CD4-positive, alpha-beta T cell treated with Interleukin-12 subunit alpha and Interleukin-12 subunit beta, for 1 hour (primary cell): ENCODE results near the gene RNF112.

Experiments used
- DNase-seq: peaks from one replicate; pipeline ENCODE4 v3.0.0-alpha.2; 2020

The RNF112 gene

DNA sequence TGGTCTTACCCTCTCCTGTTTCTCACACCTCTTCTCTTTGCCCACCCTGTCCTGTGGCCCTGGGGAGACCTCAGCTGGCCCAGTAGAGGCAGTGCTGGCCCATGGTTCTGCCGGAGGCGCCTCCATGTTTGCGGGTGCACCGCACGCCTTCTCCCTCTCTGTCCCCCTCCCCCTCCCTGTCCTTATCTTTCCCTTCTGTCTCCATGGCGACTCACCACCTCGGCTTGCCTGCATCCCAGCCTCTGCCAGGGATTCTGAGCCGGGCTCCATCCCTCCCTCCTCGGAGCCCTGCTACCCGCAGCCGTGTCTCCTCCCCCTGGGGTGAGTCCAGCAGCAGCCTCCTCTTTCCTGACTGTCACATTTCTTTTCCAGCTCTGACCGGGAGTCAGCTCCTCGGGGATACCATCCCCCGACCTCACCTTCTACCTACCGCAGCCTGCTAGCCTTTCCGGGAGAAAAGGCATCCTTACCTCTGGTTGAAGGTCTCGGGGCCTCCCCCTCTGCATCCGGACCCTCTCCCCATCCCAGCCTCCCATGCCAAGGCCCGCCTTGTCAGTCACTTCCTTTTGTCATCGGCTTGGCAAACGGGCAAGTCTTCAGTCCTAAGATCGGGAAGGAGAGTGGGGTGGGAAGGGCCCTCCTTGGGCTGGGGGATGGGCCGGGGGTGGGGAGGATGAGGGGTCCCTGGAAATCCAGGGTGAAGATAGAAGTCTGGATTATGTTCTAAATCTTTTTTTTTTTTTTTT is at the start of gene RNF112:
Gene RNF112 (plus strand): TSS at position 358 of the 746 bp plus-strand sequence. CDS start 177 bp downstream, at position 535.
- DNase-seq = no peak

GRCh38 chr17:19361326-19361725 is 49.7 kb upstream of the RNF112 start:
- no peak for DNase-seq

DNA sequence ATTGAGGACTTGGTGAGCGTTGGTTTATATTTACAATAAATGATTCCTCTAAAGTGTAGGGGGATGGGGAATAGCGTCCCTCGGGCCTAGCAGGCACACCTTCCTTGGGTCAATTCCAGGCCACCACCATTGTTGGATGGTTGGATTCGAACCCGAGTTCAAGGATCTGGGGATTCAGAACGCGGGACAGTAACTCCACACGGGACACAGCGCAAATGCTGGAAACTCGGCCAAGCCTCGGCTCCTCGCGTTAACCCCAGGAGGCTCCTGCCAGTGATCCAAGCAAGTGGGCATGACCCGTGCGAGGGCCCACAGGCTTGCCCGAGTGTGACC is 49.1 kb upstream of the RNF112 start:
- DNase-seq = no peak

- peak; percentile 96 for DNase-seq
Measured at GRCh38 chr17:19362277-19363113, 48.5 kb upstream of the RNF112 start, which contains the start of gene B9D1. TSS of gene B9D1 (minus strand) at chr17:19362723. CDS start at chr17:19362569, 154 bp downstream.

GRCh38 chr17:19363114-19363438 is 48.0 kb upstream of the RNF112 start:
- no peak for DNase-seq

DNA sequence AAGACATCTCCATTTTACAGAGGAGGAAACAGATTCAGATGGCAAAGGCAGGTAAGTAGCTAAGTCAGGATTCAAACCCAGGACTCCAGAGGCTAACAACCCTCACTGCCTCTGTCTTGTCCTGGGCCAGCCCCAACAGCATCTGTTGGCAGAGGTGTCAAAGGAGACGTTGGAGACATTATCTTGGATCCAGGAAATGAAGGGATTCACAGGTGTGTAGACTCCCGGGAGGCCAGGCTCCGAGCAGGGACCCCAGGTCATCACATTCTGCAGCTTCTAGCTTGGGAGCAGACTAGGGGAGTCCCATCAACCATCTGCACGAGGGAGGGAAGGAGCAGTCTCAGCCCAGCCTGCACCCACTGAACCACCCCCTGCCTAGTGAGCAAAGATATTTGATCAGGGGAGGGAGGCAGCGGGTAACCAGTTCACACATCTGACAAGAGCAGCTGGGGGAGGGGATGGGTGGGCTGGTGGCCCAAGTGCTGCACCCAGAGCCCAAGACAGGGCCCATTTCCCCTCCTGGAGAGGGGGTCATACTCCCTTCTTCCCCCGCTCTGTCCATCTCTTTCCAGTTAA is 47.5 kb upstream of the RNF112 start:
- no peak for DNase-seq

GRCh38 chr17:19364699-19365498 is 46.1 kb upstream of the RNF112 start:
- DNase-seq = no peak

GRCh38 chr17:19365499-19365817 is 45.6 kb upstream of the RNF112 start:
- DNase-seq = no peak

DNA sequence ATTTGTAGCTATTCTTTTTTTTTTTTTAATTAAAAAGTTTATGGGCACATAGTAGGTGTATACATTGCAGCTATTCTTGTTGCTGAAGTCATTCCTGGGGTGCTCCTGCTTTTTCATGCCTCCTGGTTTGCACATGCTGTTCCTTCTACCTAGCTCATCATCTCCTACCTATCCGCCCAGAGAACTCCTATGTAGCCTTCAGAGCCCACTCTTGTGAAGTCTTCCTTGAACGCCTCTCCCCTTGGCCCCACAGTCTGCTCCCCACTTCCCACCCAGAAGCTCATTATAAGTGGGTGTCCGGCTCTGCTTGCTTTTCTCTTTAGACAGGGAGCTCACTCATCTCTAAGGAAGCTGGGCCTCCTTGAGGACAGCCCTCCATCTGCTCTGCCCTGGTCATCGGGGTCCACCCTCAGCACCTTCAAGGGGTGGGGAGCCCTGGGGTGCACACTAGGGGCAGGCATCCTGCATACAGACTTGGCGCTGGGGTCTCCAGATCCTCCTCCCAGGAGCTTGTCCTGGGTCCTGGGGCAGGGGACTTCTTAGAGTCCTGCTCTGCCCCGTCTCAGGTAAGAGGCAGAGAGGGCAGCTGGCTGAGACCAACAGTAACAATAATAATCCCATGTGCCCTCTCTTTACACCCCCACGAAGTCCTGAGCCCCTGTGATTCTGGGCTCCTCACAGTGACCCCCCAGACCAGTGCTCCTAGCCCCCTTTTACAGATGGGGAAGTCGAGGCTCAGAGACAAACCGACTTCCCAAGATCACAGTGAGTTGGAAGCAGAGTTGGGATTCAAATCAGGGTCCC is 45.0 kb upstream of the RNF112 start:
- no peak for DNase-seq

GRCh38 chr17:19366637-19366972 is 44.4 kb upstream of the RNF112 start:
- DNase-seq = no peak

DNA sequence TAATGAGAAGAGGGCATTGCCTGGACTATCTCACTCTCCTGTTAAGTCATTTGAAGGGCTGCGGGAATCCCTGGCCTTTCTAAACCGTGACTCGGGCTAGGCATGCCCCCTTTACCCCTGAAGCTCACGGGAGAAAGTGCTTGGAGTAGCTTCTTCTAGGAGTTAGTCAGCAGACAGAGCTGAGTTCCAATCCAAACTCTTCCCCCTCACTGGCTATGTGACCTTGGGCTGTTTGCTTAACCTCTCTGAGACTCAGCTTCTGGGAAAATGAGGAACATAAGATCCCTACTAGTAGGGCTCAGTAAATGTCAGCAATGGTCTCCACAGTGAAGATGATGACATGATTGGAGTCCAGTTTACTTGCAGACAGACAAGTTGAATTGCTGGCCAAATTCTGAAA is 42.8 kb upstream of the RNF112 start:
- no peak for DNase-seq

GRCh38 chr17:19369107-19369778 is 41.8 kb upstream of the RNF112 start:
- DNase-seq = no peak

DNA sequence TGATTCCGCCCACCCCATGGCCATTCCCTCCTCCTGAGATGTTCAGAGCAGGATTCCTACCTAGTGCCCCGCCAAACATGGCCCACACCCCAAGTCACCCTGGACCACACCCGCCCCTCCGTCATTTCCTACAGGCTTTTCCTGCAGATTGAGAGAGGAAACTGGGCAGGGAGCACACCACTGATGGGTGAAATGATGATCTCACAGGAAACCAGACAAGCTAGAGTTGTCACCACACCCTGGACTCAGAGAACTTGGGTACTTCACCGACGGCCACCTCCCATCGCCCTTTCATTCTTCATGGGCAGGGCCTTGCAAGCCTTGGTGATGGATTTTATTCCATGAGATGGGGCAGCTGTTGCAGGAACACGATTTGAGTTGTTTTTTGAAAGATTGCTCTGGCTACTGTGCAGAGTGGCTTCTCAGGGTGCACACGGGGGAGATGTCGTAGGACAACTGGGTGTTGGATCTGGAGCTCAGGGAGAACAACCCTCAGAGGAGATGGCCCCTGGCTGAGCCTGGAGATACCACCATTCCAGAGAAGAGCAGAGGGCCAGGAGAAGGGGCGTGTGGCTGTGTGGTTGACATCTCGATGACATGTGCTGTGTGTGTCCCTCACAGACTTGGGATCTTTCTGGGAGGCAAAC is 41.1 kb upstream of the RNF112 start:
- DNase-seq = peak; percentile 61

- DNase-seq = peak; percentile 38
Measured at GRCh38 chr17:19370493-19370960, 40.5 kb upstream of the RNF112 start.

GRCh38 chr17:19371259-19372010 is 39.6 kb upstream of the RNF112 start:
- peak; percentile 28 for DNase-seq

GRCh38 chr17:19372011-19372370 is 39.0 kb upstream of the RNF112 start:
- DNase-seq = no peak

- DNase-seq = no peak
Measured at GRCh38 chr17:19372439-19372838, 38.6 kb upstream of the RNF112 start.

DNA sequence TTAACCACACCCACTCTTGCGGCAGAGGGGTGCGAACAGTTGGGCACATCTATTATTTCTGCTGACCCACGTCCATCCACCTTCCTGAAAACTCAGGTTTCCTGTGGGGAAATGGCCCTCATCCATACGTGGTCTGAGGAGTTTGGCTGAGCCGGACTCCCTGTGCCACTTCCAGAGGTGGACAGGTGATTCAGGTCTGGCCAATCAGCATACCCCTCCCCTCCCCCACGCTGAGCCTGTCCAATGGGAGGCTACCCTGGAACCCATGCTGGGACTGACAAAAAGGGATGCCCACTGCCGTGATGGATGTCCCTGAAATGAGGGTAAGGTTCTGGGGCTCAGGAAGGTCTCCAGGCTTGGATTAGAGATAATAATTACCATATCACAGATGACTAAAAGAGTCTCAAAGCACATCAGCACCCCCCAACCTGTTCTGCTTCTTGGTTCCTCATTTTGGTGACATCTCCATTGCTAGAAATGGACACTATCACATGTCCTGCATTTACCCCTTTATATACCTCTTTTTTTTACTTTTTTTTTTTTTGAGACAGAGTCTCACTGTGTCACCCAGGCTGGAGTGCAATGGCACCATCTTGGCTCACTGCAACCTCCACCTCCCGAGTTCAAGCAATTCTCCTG is 38.0 kb upstream of the RNF112 start:
- DNase-seq = no peak

GRCh38 chr17:19374136-19374535 is 36.9 kb upstream of the RNF112 start:
- no peak for DNase-seq

DNA sequence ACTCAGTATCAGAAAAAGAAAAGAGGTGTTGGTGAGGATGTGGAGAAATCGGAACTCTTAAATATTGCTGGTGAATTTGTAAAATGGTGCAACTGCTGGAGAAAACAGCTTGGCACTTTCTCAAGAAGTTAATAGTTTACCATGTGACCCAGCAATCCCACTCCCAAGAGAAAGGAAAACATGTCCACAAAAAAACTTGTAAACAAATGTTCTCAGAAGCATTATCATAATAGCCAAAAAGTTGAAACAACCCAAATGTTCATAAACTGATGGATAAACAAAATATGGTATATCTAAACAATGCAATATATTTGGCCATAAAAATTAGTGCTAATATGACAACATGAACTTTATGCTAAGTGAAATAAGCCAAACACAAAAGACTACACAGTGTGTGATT is 35.3 kb upstream of the RNF112 start:
- DNase-seq = no peak
